Fibroblast of mammary gland (primary cell): ENCODE results near the gene CPSF4.
A peak's percentile ranks its signal among the peaks of the same experiment; 100 is the strongest.
"Not testable (repeated sequence)": the region's sequence is repeated elsewhere in the genome, so short reads cannot be mapped to it uniquely, and the experiment has no call there.

Source experiments
- DNase-seq: peaks from one replicate; pipeline ENCODE4 v3.0.0-alpha.2; 2010; ENCODE audit warnings: low read depth
- H3K4me3 ChIP-seq: 2 replicates; pipeline ENCODE4 v1.5.1; 2011; ENCODE audit warnings: low read depth, mild to moderate bottlenecking, low read length, moderate library complexity; ENCODE audit not compliant: control insufficient read depth
- CTCF ChIP-seq: conservative IDR thresholded peaks from 2 replicates; pipeline ENCODE4 v1.5.1; 2011; ENCODE audit warnings: low read depth, low read length, inconsistent platforms; ENCODE audit not compliant: control insufficient read depth, insufficient read depth

The CPSF4 gene

GRCh38 chr7:99428972-99429566, 9.7 kb upstream of the CPSF4 start:
- TF ChIP-seq CTCF, result no peak
- no peak for DNase-seq
- no peak overlapping the region for H3K4me3 ChIP-seq

- no peak for TF ChIP-seq CTCF
- DNase-seq, result no peak
- H3K4me3 ChIP-seq, result no peak overlapping the region
Measured at GRCh38 chr7:99429756-99430155, 9.0 kb upstream of the CPSF4 start.

- DNase-seq, H3K4me3 ChIP-seq: not testable (repeated sequence)
Measured at GRCh38 chr7:99431756-99432540, 6.8 kb upstream of the CPSF4 start.

GRCh38 chr7:99433158-99433557, 5.6 kb upstream of the CPSF4 start:
- DNase-seq, result no peak
- H3K4me3 ChIP-seq, result no peak overlapping the region
- TF ChIP-seq CTCF, result no peak

- no peak for TF ChIP-seq CTCF
- DNase-seq, result no peak
- peak overlapping the region; percentile 77 for H3K4me3 ChIP-seq
Measured at GRCh38 chr7:99437946-99438572, 684 bp upstream of the CPSF4 start.

- DNase-seq, result peak; percentile 23
- H3K4me3 ChIP-seq, result peak overlapping the region; percentile 77
- TF ChIP-seq CTCF, result no peak
Measured at GRCh38 chr7:99440195-99440594, 1.5 kb downstream of the CPSF4 start.

GRCh38 chr7:99446096-99446495, 7.4 kb downstream of the CPSF4 start:
- TF ChIP-seq CTCF, result no peak
- DNase-seq, result no peak
- no peak overlapping the region for H3K4me3 ChIP-seq
